ENCODE results near the gene ISM1.

- no peak for TF ChIP-seq CTCF (IDR thresholded peaks at IDR 0.05; ENCODE audit: extremely low read depth in 1 of 2, insufficient read depth in 1 of 2, low read depth in 1 of 2, low read length in 2 of 2)
- no peak for TF ChIP-seq EZH2 (IDR thresholded peaks at IDR 0.05; ENCODE audit: borderline replicate concordance, low read depth, low read length, severe bottlenecking)
- TF ChIP-seq GATA2 (IDR thresholded peaks at IDR 0.05; ENCODE audit: insufficient read depth, insufficient read length, low read depth, low read length): no peak
- no peak for TF ChIP-seq POLR2A (IDR thresholded peaks at IDR 0.05; ENCODE audit: low read depth, low read length)
Measured at GRCh38 chr20:13220904-13221297, at the start of gene ISM1.

Data from endothelial cell of umbilical vein (primary cell).